Fibroblast of peridontal ligament (primary cell): Measurements from ENCODE around the gene OBP2A.
"Not testable (repeated sequence)": the region's sequence is repeated elsewhere in the genome, so short reads cannot be mapped to it uniquely, and the experiment has no call there.

Experiments
- DNase-seq: peaks from one replicate; pipeline ENCODE4 v3.0.0-alpha.2; 2010; ENCODE audit errors: extremely low read depth

Gene OBP2A

GRCh38 chr9:135545646-135546176 lies at the start of gene OBP2A:
TSS of gene OBP2A (plus strand) at chr9:135546126. CDS start at chr9:135546181, 55 bp downstream.
- DNase-seq: not testable (repeated sequence)

- DNase-seq: no peak
Measured at GRCh38 chr9:135498381-135499126, 47.4 kb upstream of the OBP2A start.

GRCh38 chr9:135499326-135500070 lies 46.4 kb upstream of the OBP2A start:
- peak; percentile 78 for DNase-seq

- DNase-seq: peak; percentile 47
Measured at GRCh38 chr9:135500071-135500524, 45.8 kb upstream of the OBP2A start.

- peak; percentile 73 for DNase-seq
Measured at GRCh38 chr9:135500525-135501260, 45.2 kb upstream of the OBP2A start, which contains the start of gene MRPS2. TSS of gene MRPS2 (plus strand) at chr9:135500682. CDS start at chr9:135500711, 29 bp downstream.

GRCh38 chr9:135501261-135502167 lies 44.4 kb upstream of the OBP2A start:
- peak; percentile 59 for DNase-seq

GRCh38 chr9:135502168-135502872 lies 43.6 kb upstream of the OBP2A start:
- no peak for DNase-seq

GRCh38 chr9:135502873-135503321 lies 43.0 kb upstream of the OBP2A start:
- no peak for DNase-seq

GRCh38 chr9:135503371-135504261 lies 42.3 kb upstream of the OBP2A start:
- DNase-seq: no peak

GRCh38 chr9:135504262-135505243 lies 41.4 kb upstream of the OBP2A start:
- peak; percentile 63 for DNase-seq

- no peak for DNase-seq
Measured at GRCh38 chr9:135505406-135506187, 40.3 kb upstream of the OBP2A start.

- DNase-seq: no peak
Measured at GRCh38 chr9:135506327-135507103, 39.4 kb upstream of the OBP2A start.

- no peak for DNase-seq
Measured at GRCh38 chr9:135507104-135508035, 38.6 kb upstream of the OBP2A start.

- DNase-seq: no peak
Measured at GRCh38 chr9:135508211-135508820, 37.6 kb upstream of the OBP2A start.

- DNase-seq: no peak
Measured at GRCh38 chr9:135509458-135509857, 36.5 kb upstream of the OBP2A start.
